ENCODE measurements around the gene WDR44. TPM values are rescaled to one million over a fixed set of nuclear protein-coding genes. Genes with fewer than 3 reads are reported as not detected.

The WDR44 gene
- total and polyA plus RNA-seq, 2 of the 13 experiments (the other 11 are each of a cell fraction or from before 2014, with no cell fraction given): 2.2 to 4.3 TPM

- ChIA-PET CTCF (ENCODE audit: low intra/inter-chr PET ratio, low total read pairs) (no interaction called here), POLR2A (no interaction called here)
- no peaks in the 10 kb centered on the region for H3K4me1 ChIP-seq (ENCODE audit: insufficient read depth, low read length)
- BruUV-seq (replicated peaks): no TSS peak
- no peak overlapping the region for H3K27ac ChIP-seq (ENCODE audit: extremely low read length, insufficient read depth, low read length)
- intact Hi-C loops (cut with micrococcal nuclease; ENCODE audit: unreplicated experiment): no loop called here
- no peaks in the 10 kb centered on the region for H3K9me3 ChIP-seq (ENCODE audit: low read length)
- H3K27me3 ChIP-seq (ENCODE audit: control insufficient read depth in 1 of 2, insufficient read depth in 2 of 2, low read length in 2 of 2): no peaks in the 10 kb centered on the region
- no peak overlapping the region for H2AFZ ChIP-seq (ENCODE audit: low read length)
- H4K20me1 ChIP-seq (ENCODE audit: insufficient read depth, low read length): no peaks in the 10 kb centered on the region
- H3K9ac ChIP-seq (ENCODE audit: insufficient read depth, low read depth, low read length): no peak overlapping the region
- no peak for FAIRE-seq
- no peaks in the 10 kb centered on the region for H3K36me3 ChIP-seq (replicated peaks in 1 of 2; ENCODE audit: control insufficient read depth in 1 of 2, insufficient read depth in 2 of 2, low read length in 2 of 2)
- TF ChIP-seq ZC3H4 (CRISPR knock-in tag; IDR thresholded peaks at IDR 0.05; ENCODE audit: borderline replicate concordance): no peak
- H3K4me2 ChIP-seq (ENCODE audit: low read depth, low read length): peak overlapping the region; percentile 45; the same call in 1 of the 2 replicates
- ATAC-seq: peak; percentile 23; the same call in 1 of the 3 replicates
- DNase-seq (ENCODE audit: low spot score): no peak
- no CpG with 5 or more reads among the region's 2 CpGs for WGBS (ENCODE audit: low lambda C conversion rate)
- in situ Hi-C loops (cut with HindIII; ENCODE audit: extremely low pct_ligation_motif_present, low pct_unique_long_range_greater_than_20kb): no loop called here
- H3K79me2 ChIP-seq (ENCODE audit: insufficient read depth, low read length): no peaks in the 10 kb centered on the region
- H3K4me3 ChIP-seq (replicated peaks in 1 of 3; ENCODE audit: insufficient read depth in 1 of 3, low read depth in 2 of 3, low read length in 3 of 3): no peak overlapping the region
Observed at GRCh38 chrX:118337687-118338086, 8.2 kb upstream of the WDR44 start.

- Histone ChIP-seq H4K20me1 (ENCODE audit: insufficient read depth, low read length) (no peaks in the 10 kb centered on the region), H3K79me2 (ENCODE audit: insufficient read depth, low read length) (no peaks in the 10 kb centered on the region), H3K9me3 (ENCODE audit: low read length) (no peaks in the 10 kb centered on the region), H3K36me3 (replicated peaks in 1 of 2; ENCODE audit: control insufficient read depth in 1 of 2, insufficient read depth in 2 of 2, low read length in 2 of 2) (no peaks in the 10 kb centered on the region), H3K4me2 (ENCODE audit: low read depth, low read length) (no peak overlapping the region), H3K4me3 (replicated peaks in 1 of 3; ENCODE audit: insufficient read depth in 1 of 3, low read depth in 2 of 3, low read length in 3 of 3) (no peak overlapping the region), H3K27me3 (ENCODE audit: control insufficient read depth in 1 of 2, insufficient read depth in 2 of 2, low read length in 2 of 2) (no peaks in the 10 kb centered on the region), H3K9ac (ENCODE audit: insufficient read depth, low read depth, low read length) (no peak overlapping the region), H3K4me1 (ENCODE audit: insufficient read depth, low read length) (no peaks in the 10 kb centered on the region), H2AFZ (ENCODE audit: low read length) (no peak overlapping the region), H3K27ac (ENCODE audit: extremely low read length, insufficient read depth, low read length) (no peak overlapping the region)
- intact Hi-C loops (cut with micrococcal nuclease; ENCODE audit: unreplicated experiment): no loop called here
- DNase-seq (ENCODE audit: low spot score): no peak
- in situ Hi-C loops (cut with HindIII; ENCODE audit: extremely low pct_ligation_motif_present, low pct_unique_long_range_greater_than_20kb): no loop called here
- FAIRE-seq: no peak
- TF ChIP-seq ZNF800 (CRISPR knock-in tag; IDR thresholded peaks at IDR 0.05): no peak
- no peak for TF ChIP-seq HNF1A (IDR thresholded peaks at IDR 0.05; ENCODE audit: low read depth)
- TF ChIP-seq HNF1A (CRISPR knock-in tag; IDR thresholded peaks at IDR 0.05; ENCODE audit: borderline replicate concordance): no peak
- TF ChIP-seq ZNF629 (CRISPR knock-in tag; conservative IDR thresholded peaks at IDR 0.05): peak; percentile 64
- no peak for TF ChIP-seq HMG20B (CRISPR knock-in tag; conservative IDR thresholded peaks at IDR 0.05)
- no peak for TF ChIP-seq ZNF543 (CRISPR knock-in tag; IDR thresholded peaks at IDR 0.05)
- no peak for TF ChIP-seq PHF20 (CRISPR knock-in tag; IDR thresholded peaks at IDR 0.05)
- BruUV-seq (replicated peaks): no TSS peak
- ChIA-PET CTCF (ENCODE audit: low intra/inter-chr PET ratio, low total read pairs) (no interaction called here), POLR2A (no interaction called here)
- no peak for ATAC-seq
Observed at GRCh38 chrX:118338930-118339329, 7.0 kb upstream of the WDR44 start.

All from HepG2 (cell line).